HEK293 (cell line): Measurements from ENCODE around the gene GLI1.
"Not testable (repeated sequence)": the region's sequence is repeated elsewhere in the genome, so short reads cannot be mapped to it uniquely, and the experiment has no call there.

Source experiments
- CTCF ChIA-PET: fragments of 350-600 bp; formaldehyde crosslinking; extraction: SDS; loops from one replicate; lab custom pipeline; 2021; ENCODE audit warnings: antibody characterized with exemption; lab: Yijun Ruan, JAX
- POLR2A ChIA-PET: fragments of 300-600 bp; formaldehyde crosslinking; extraction: SDS; loops from one replicate; lab custom pipeline; 2020; ENCODE audit warnings: antibody characterized with exemption, inconsistent platforms; lab: Yijun Ruan, JAX
- H3K27ac ChIP-seq: fragments of 200-500 bp; sonication (Bioruptor generic); 2 replicates; pipeline ENCODE4 v1.5.1; 2014; ENCODE audit warnings: low read depth, low read length, control low read depth, inconsistent platforms; ENCODE audit errors: extremely low read depth
- H3K36me3 ChIP-seq, 2 experiments: fragments of 200-500 bp in 1 of 2; sonication (Bioruptor generic) in 1 of 2; 1 replicate in 1 of 2; 2 replicates in 1 of 2; pipeline ENCODE4 v1.5.1; 2014 to 2017; ENCODE audit warnings: inconsistent platforms in 2 of 2, low read length in 2 of 2; ENCODE audit not compliant: control insufficient read depth in 2 of 2, insufficient read depth in 1 of 2
- H3K4me1 ChIP-seq: fragments of 200-500 bp; sonication (Bioruptor generic); 2 replicates; pipeline ENCODE4 v1.5.1; 2014; ENCODE audit warnings: mild to moderate bottlenecking, low read length, inconsistent platforms; ENCODE audit not compliant: control insufficient read depth, insufficient read depth
- H3K4me3 ChIP-seq: 2 replicates; pipeline ENCODE4 v1.5.1; 2011; ENCODE audit warnings: low read depth, mild to moderate bottlenecking, control low read depth, low read length, moderate library complexity
- H3K9me3 ChIP-seq: fragments of 200-500 bp; sonication (Bioruptor generic); 2 replicates; pipeline ENCODE4 v1.5.1; 2014; ENCODE audit warnings: low read depth, low read length, inconsistent platforms; ENCODE audit not compliant: control insufficient read depth, insufficient read depth
- HIC1 ChIP-seq: fragments of 450-650 bp; formaldehyde crosslinking; IDR thresholded peaks from 2 replicates; pipeline ENCODE4 v1.5.1; 2016; ENCODE audit warnings: missing biosample characterization, missing genetic modification characterization
- MYNN ChIP-seq: fragments of 450-650 bp; formaldehyde crosslinking; IDR thresholded peaks from 2 replicates; pipeline ENCODE4 v1.5.1; 2016; ENCODE audit warnings: missing biosample characterization, missing genetic modification characterization, borderline replicate concordance
- ZNF19 ChIP-seq: fragments of 450-650 bp; formaldehyde crosslinking; IDR thresholded peaks from 2 replicates; pipeline ENCODE4; 2016; ENCODE audit warnings: missing biosample characterization, missing genetic modification characterization, low read depth
- ZNF24 ChIP-seq: fragments of 450-650 bp; formaldehyde crosslinking; IDR thresholded peaks from 2 replicates; pipeline ENCODE4 v1.5.1; 2016; ENCODE audit warnings: missing biosample characterization, missing genetic modification characterization
- ZNF391 ChIP-seq: fragments of 450-650 bp; formaldehyde crosslinking; IDR thresholded peaks from 2 replicates; pipeline ENCODE4 v1.5.1; 2016; ENCODE audit warnings: low read depth, missing biosample characterization, missing genetic modification characterization, borderline replicate concordance
- ZNF394 ChIP-seq: fragments of 450-650 bp; formaldehyde crosslinking; IDR thresholded peaks from 2 replicates; pipeline ENCODE4 v1.5.1; 2016; ENCODE audit warnings: missing biosample characterization, missing genetic modification characterization, mild to moderate bottlenecking, moderate library complexity, borderline replicate concordance
- ZNF549 ChIP-seq: fragments of 450-650 bp; IDR thresholded peaks from 2 replicates; pipeline ENCODE4 v1.5.1; 2018; ENCODE audit warnings: missing biosample characterization, missing genetic modification characterization, mild to moderate bottlenecking, inconsistent platforms, moderate library complexity
- ZNF707 ChIP-seq: fragments of 450-650 bp; formaldehyde crosslinking; IDR thresholded peaks from 2 replicates; pipeline ENCODE4 v1.5.1; 2016; ENCODE audit warnings: missing biosample characterization, missing genetic modification characterization
- ZSCAN4 ChIP-seq: fragments of 450-650 bp; formaldehyde crosslinking; IDR thresholded peaks from 2 replicates; pipeline ENCODE4 v1.5.1; 2017; ENCODE audit warnings: missing biosample characterization, missing genetic modification characterization
- TF ChIP-seq, protein P1 (sequence below): fragments of 450-650 bp; formaldehyde crosslinking; conservative IDR thresholded peaks from 2 replicates; pipeline ENCODE4 v1.5.1; 2016; ENCODE audit warnings: low read depth, missing biosample characterization, missing genetic modification characterization
- TF ChIP-seq, protein P2 (sequence below): fragments of 450-650 bp; formaldehyde crosslinking; IDR thresholded peaks from 2 replicates; pipeline ENCODE4 v1.5.1; 2016; ENCODE audit warnings: missing biosample characterization, missing genetic modification characterization

The GLI1 gene

GRCh38 chr12:57441393-57441792 lies 18.2 kb upstream of the GLI1 start:
- H3K27ac ChIP-seq, H3K9me3 ChIP-seq, POLR2A ChIA-PET, H3K36me3 ChIP-seq, H3K4me3 ChIP-seq, H3K4me1 ChIP-seq: not testable (repeated sequence)
- CTCF ChIA-PET, result interaction anchor here (1.1 kb wide), 1 partner anchor 11 kb away, joined by 4 read pairs; no protein-coding TSS in a partner anchor
- TF ChIP-seq ZNF707, result peak; percentile 94

DNA sequence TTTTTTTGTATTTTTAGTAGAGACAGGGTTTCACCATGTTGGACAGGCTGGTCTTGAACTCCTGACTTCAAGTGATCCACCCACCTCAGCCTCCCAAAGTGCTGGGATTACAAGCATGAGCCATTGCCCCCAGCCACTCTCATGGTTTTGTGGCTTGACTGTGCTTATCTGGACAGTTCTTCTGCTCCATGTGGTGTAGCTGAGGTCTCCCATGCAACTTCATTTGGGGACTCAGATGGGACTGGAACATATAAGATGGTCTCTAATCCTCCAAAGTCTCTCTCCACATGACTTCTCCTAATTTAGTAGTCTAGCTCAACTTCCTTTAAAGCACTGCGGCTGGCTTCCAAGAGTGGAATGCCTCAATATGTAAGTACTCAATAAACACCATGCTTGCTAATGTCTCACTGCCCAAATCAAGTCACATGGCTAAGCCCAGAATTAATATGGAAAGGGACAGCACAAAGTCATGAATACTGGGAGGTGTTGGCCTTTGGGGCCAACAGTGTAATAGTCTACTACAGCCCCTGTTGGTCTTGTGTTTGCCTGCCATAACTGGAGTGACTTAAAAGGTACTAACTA lies 17.6 kb upstream of the GLI1 start:
- no peaks in the 10 kb centered on the region for H3K4me1 ChIP-seq
- no peaks in the 10 kb centered on the region for H3K36me3 ChIP-seq
- H3K9me3 ChIP-seq, result no peaks in the 10 kb centered on the region
- no peak overlapping the region for H3K27ac ChIP-seq
- TF ChIP-seq ZNF549 (tag by site-specific recombination) (no peak), MYNN (no peak), HIC1 (tag by site-specific recombination) (no peak), ZNF391 (tag by site-specific recombination) (no peak), ZSCAN4 (no peak), ZNF394 (tag by site-specific recombination) (no peak), ZNF19 (tag by site-specific recombination) (no peak), ZNF24 (no peak)
- TF ChIP-seq, protein P1, sequence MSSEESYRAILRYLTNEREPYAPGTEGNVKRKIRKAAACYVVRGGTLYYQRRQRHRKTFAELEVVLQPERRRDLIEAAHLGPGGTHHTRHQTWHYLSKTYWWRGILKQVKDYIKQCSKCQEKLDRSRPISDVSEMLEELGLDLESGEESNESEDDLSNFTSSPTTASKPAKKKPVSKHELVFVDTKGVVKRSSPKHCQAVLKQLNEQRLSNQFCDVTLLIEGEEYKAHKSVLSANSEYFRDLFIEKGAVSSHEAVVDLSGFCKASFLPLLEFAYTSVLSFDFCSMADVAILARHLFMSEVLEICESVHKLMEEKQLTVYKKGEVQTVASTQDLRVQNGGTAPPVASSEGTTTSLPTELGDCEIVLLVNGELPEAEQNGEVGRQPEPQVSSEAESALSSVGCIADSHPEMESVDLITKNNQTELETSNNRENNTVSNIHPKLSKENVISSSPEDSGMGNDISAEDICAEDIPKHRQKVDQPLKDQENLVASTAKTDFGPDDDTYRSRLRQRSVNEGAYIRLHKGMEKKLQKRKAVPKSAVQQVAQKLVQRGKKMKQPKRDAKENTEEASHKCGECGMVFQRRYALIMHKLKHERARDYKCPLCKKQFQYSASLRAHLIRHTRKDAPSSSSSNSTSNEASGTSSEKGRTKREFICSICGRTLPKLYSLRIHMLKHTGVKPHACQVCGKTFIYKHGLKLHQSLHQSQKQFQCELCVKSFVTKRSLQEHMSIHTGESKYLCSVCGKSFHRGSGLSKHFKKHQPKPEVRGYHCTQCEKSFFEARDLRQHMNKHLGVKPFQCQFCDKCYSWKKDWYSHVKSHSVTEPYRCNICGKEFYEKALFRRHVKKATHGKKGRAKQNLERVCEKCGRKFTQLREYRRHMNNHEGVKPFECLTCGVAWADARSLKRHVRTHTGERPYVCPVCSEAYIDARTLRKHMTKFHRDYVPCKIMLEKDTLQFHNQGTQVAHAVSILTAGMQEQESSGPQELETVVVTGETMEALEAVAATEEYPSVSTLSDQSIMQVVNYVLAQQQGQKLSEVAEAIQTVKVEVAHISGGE (tag by site-specific recombination), result no peak
- ChIA-PET POLR2A (interaction anchor here (1.1 kb wide), 1 partner anchor 13 kb away, joined by 4 read pairs; the partner anchor contains the start of gene INHBE), CTCF (interaction anchor here (1.1 to 1.3 kb wide), 3 partner anchors 11 to 17 kb away, joined by 3 to 5 read pairs (median 4); partner anchors contain the start of gene INHBE)
- H3K4me3 ChIP-seq, result no peak overlapping the region

DNA sequence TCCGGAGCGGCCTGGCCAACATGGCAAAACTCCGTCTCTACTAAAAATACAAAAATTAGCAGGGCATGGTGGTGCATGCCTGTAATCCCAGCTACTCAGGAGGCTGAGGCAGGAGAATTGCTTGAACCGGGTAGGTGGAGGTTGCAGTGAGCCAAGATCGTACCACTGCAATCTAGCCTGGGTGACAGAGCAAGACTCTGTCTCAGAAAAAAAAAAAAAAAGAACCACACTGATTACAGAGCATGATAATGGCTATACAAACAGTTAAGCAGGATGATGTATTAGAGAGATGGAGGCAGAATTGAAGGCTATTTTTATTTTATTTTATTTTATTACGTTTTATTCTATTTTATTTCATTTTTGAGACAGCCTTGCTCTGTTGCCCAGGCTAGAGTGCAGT lies 15.2 kb upstream of the GLI1 start:
- not testable (repeated sequence) for H3K36me3 ChIP-seq

More for the DNA sequence above, 15.2 kb upstream of the GLI1 start:
- TF ChIP-seq, protein P2, sequence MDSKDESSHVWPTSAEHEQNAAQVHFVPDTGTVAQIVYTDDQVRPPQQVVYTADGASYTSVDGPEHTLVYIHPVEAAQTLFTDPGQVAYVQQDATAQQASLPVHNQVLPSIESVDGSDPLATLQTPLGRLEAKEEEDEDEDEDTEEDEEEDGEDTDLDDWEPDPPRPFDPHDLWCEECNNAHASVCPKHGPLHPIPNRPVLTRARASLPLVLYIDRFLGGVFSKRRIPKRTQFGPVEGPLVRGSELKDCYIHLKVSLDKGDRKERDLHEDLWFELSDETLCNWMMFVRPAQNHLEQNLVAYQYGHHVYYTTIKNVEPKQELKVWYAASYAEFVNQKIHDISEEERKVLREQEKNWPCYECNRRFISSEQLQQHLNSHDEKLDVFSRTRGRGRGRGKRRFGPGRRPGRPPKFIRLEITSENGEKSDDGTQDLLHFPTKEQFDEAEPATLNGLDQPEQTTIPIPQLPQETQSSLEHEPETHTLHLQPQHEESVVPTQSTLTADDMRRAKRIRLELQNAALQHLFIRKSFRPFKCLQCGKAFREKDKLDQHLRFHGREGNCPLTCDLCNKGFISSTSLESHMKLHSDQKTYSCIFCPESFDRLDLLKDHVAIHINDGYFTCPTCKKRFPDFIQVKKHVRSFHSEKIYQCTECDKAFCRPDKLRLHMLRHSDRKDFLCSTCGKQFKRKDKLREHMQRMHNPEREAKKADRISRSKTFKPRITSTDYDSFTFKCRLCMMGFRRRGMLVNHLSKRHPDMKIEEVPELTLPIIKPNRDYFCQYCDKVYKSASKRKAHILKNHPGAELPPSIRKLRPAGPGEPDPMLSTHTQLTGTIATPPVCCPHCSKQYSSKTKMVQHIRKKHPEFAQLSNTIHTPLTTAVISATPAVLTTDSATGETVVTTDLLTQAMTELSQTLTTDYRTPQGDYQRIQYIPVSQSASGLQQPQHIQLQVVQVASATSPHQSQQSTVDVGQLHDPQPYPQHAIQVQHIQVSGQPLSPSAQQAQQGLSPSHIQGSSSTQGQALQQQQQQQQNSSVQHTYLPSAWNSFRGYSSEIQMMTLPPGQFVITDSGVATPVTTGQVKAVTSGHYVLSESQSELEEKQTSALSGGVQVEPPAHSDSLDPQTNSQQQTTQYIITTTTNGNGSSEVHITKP, result peak; percentile 77
- H3K4me1 ChIP-seq, H3K4me3 ChIP-seq, H3K9me3 ChIP-seq, POLR2A ChIA-PET, H3K27ac ChIP-seq: not testable (repeated sequence)
- CTCF ChIA-PET, result interaction anchor here (0.5 to 1.6 kb wide), 3 partner anchors 9 to 162 kb away, joined by 8 to 12 read pairs (median 8); partner anchors contain the start of gene INHBE
